Epithelial cell of prostate (primary cell): ENCODE data around the gene SLC27A4.

Source experiments
- DNase-seq: peaks from one replicate; pipeline ENCODE4 v3.0.0-alpha.2; 2011; ENCODE audit warnings: low read depth, low spot score
- H3K27ac ChIP-seq: fragments of 450-650 bp; 2 replicates; pipeline ENCODE4 v1.5.1; 2017; ENCODE audit warnings: mild to moderate bottlenecking

Gene SLC27A4

GRCh38 chr9:128409450-128409849 lies 69.1 kb downstream of the SLC27A4 start:
- no peak for DNase-seq
- no peak overlapping the region for H3K27ac ChIP-seq

- DNase-seq = no peak
Observed at GRCh38 chr9:128409978-128410377, 69.7 kb downstream of the SLC27A4 start.

More at GRCh38 chr9:128409978-128410377, 69.7 kb downstream of the SLC27A4 start:
- H3K27ac ChIP-seq = no peak overlapping the region
